Mesendoderm (in vitro differentiated cells): Measurements from ENCODE around the gene CSNK1A1.

Experiments
- DNase-seq: peaks from one replicate; pipeline ENCODE4 v3.0.0; 2013
- H2AK5ac ChIP-seq: 2 replicates; pipeline ENCODE4 v1.6.1; 2013; ENCODE audit warnings: low read length, inconsistent platforms
- H2BK120ac ChIP-seq: 2 replicates; pipeline ENCODE4 v1.6.1; 2013; ENCODE audit warnings: low read depth, mild to moderate bottlenecking, low read length, moderate library complexity, mixed read lengths
- H2BK15ac ChIP-seq: replicated peaks from 2 replicates; pipeline ENCODE4 v1.6.1; 2013; ENCODE audit warnings: low read depth, mild to moderate bottlenecking, moderate library complexity
- H2BK5ac ChIP-seq: 2 replicates; pipeline ENCODE4 v1.6.1; 2013; ENCODE audit warnings: low read length, inconsistent platforms
- H3K18ac ChIP-seq: 2 replicates; pipeline ENCODE4 v1.6.1; 2013; ENCODE audit warnings: mild to moderate bottlenecking, low read length, mixed read lengths
- H3K23ac ChIP-seq: one replicate; pipeline ENCODE4 v1.6.1; 2013; ENCODE audit warnings: low read length
- H3K27ac ChIP-seq: 2 replicates; pipeline ENCODE4 v1.5.1; 2013; ENCODE audit warnings: low read depth, mild to moderate bottlenecking, inconsistent platforms, low read length, moderate library complexity
- H3K27me3 ChIP-seq: 2 replicates; pipeline ENCODE4 v1.6.1; 2013; ENCODE audit warnings: low read length, control low read depth, mild to moderate bottlenecking, inconsistent platforms; ENCODE audit not compliant: insufficient read depth, poor library complexity
- H3K36me3 ChIP-seq: 2 replicates; pipeline ENCODE4 v1.6.1; 2013; ENCODE audit warnings: low read length, inconsistent platforms; ENCODE audit not compliant: control insufficient read depth, insufficient read depth
- H3K4ac ChIP-seq: one replicate; pipeline ENCODE4 v1.6.1; 2013; ENCODE audit warnings: low read depth, mild to moderate bottlenecking, low read length, moderate library complexity
- H3K4me1 ChIP-seq: 2 replicates; pipeline ENCODE4 v1.6.1; 2013; ENCODE audit warnings: low read depth, low read length, inconsistent platforms; ENCODE audit not compliant: control insufficient read depth
- H3K4me2 ChIP-seq: 2 replicates; pipeline ENCODE4 v1.6.1; 2013; ENCODE audit warnings: low read length
- H3K4me3 ChIP-seq: 2 replicates; pipeline ENCODE4 v1.5.1; 2013; ENCODE audit warnings: mild to moderate bottlenecking, low read length
- H3K56ac ChIP-seq: one replicate; pipeline ENCODE4 v1.6.1; 2013; ENCODE audit warnings: low read length
- H3K79me1 ChIP-seq: 2 replicates; pipeline ENCODE4 v1.6.1; 2013; ENCODE audit warnings: low read length, inconsistent platforms
- H3K79me2 ChIP-seq: 2 replicates; pipeline ENCODE4 v1.6.1; 2013; ENCODE audit warnings: mild to moderate bottlenecking, low read length; ENCODE audit not compliant: control insufficient read depth, insufficient read depth
- H3K9ac ChIP-seq: 2 replicates; pipeline ENCODE4 v1.6.1; 2013; ENCODE audit warnings: low read length, inconsistent platforms
- H4K5ac ChIP-seq: one replicate; pipeline ENCODE4 v1.6.1; 2013; ENCODE audit warnings: low read length
- H4K8ac ChIP-seq: one replicate; pipeline ENCODE4 v1.6.1; 2013; ENCODE audit warnings: low read depth, mild to moderate bottlenecking, control low read depth, low read length, moderate library complexity
- WGBS: extraction: QIAGEN DNeasy Blood & Tissue Kit; methylation state at CpG from one replicate; pipeline ENCODE4 v1.1.7; 2013; ENCODE audit warnings: low lambda C conversion rate, missing lambda C conversion rate; ENCODE audit not compliant: insufficient coverage; ENCODE audit errors: extremely low coverage; 5-methylcytosine and 5-hydroxymethylcytosine counted together

CSNK1A1 gene

GRCh38 chr5:149581192-149581861 is 30.1 kb upstream of the CSNK1A1 start, which contains the start of gene ARHGEF37:
Gene ARHGEF37 (plus strand): TSS chr5:149581498. CDS start chr5:149597770, 16,272 bp downstream.
- Histone ChIP-seq H3K27ac (no peak within 1 kb of the TSS), H3K18ac (no peak within 1 kb of the TSS), H3K23ac (peak within 1 kb of the TSS; percentile 24), H3K27me3 (peaks cover 2% of the 10 kb centered on the region), H3K79me2 (no peaks in the 10 kb centered on the region), H3K4ac (no peak within 1 kb of the TSS), H4K8ac (no peak within 1 kb of the TSS), H2BK120ac (no peak within 1 kb of the TSS), H3K4me1 (peaks cover 2% of the 10 kb centered on the region), H2BK15ac (no peak within 1 kb of the TSS), H3K9ac (peak within 1 kb of the TSS; percentile 59), H2BK5ac (no peak within 1 kb of the TSS), H3K4me3 (peak within 1 kb of the TSS; percentile 20), H2AK5ac (no peak within 1 kb of the TSS), H4K5ac (no peak within 1 kb of the TSS), H3K56ac (peak within 1 kb of the TSS; percentile 70), H3K4me2 (peak within 1 kb of the TSS; percentile 79), H3K36me3 (no peaks in the 10 kb centered on the region), H3K79me1 (no peaks in the 10 kb centered on the region)
- DNase-seq, result peak; percentile 27
- WGBS, result no CpG with 5 or more reads among the region's 56 CpGs

GRCh38 chr5:149580808-149581191 is 29.6 kb upstream of the CSNK1A1 start:
- WGBS, result no CpG with 5 or more reads among the region's 10 CpGs
- H4K8ac ChIP-seq, result no peak overlapping the region
- no peak overlapping the region for H2BK120ac ChIP-seq
- no peak overlapping the region for H3K18ac ChIP-seq
- no peak for DNase-seq
- no peak overlapping the region for H3K27ac ChIP-seq
- H3K4me1 ChIP-seq, result peaks cover 2% of the 10 kb centered on the region
- no peaks in the 10 kb centered on the region for H3K36me3 ChIP-seq
- H2BK15ac ChIP-seq, result no peak overlapping the region
- no peak overlapping the region for H2AK5ac ChIP-seq
- H3K79me1 ChIP-seq, result no peaks in the 10 kb centered on the region
- H3K9ac ChIP-seq, result peak overlapping the region; percentile 59
- peak overlapping the region; percentile 70 for H3K56ac ChIP-seq
- no peak overlapping the region for H3K23ac ChIP-seq
- no peak overlapping the region for H3K4me3 ChIP-seq
- H4K5ac ChIP-seq, result no peak overlapping the region
- H3K27me3 ChIP-seq, result peaks cover 2% of the 10 kb centered on the region
- H3K4me2 ChIP-seq, result peak overlapping the region; percentile 79
- H2BK5ac ChIP-seq, result no peak overlapping the region
- H3K79me2 ChIP-seq, result no peaks in the 10 kb centered on the region
- H3K4ac ChIP-seq, result no peak overlapping the region

DNA sequence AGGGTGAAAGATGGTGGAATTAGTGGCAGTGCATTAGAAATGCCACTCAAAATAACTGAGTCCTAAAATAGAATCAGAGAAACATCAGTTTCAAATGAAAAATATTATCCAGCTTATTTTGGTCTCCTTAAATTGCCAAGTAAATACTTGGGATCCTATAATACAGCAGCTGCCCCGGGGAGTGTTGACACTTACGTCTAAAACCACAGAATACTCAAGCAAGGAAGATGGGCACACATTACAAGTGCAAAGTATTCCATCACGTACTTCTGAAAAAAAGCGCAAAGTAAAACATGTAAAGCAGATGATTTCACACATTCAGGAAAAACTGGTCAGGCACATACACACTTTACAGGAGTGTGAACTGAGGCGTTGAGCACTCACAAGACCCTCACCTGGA is 27.7 kb upstream of the CSNK1A1 start:
- Histone ChIP-seq H2AK5ac (no peak overlapping the region), H3K36me3 (no peaks in the 10 kb centered on the region), H3K4me1 (peaks cover 2% of the 10 kb centered on the region), H3K4me2 (no peak overlapping the region), H3K9ac (no peak overlapping the region), H2BK15ac (no peak overlapping the region), H3K79me2 (no peaks in the 10 kb centered on the region), H4K5ac (no peak overlapping the region), H3K4me3 (no peak overlapping the region), H3K79me1 (no peaks in the 10 kb centered on the region), H3K27me3 (peaks cover 2% of the 10 kb centered on the region), H3K56ac (no peak overlapping the region), H2BK120ac (no peak overlapping the region), H2BK5ac (no peak overlapping the region), H3K23ac (peak overlapping the region; percentile 80), H3K27ac (no peak overlapping the region), H3K4ac (no peak overlapping the region), H4K8ac (no peak overlapping the region), H3K18ac (no peak overlapping the region)
- no peak for DNase-seq
- no CpG with 5 or more reads among the region's 5 CpGs for WGBS

DNA sequence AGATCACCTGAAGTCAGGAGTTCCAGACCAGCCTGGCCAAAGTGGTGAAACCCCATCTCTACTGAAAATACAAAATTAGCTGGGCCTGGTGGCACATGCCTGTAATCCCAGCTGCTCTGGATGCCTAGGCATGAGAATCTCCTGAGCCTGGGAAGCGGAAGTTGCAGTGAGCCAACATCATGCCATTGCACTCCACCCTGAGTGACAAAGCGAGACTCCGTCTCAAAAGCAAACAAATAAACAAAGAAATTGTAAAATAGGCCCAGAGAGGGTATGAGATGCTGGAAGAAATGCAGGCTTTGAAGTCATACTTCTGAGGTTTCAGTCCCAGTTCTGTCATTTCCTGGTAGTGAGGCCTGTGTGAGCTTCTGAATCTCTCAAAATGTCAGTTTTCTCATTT is 24.8 kb upstream of the CSNK1A1 start:
- no peak overlapping the region for H3K23ac ChIP-seq
- no peaks in the 10 kb centered on the region for H3K36me3 ChIP-seq
- H3K4me3 ChIP-seq, result no peak overlapping the region
- no peak overlapping the region for H3K4me2 ChIP-seq
- H3K27me3 ChIP-seq, result peaks cover 2% of the 10 kb centered on the region
- no peaks in the 10 kb centered on the region for H3K79me1 ChIP-seq
- H2BK5ac ChIP-seq, result no peak overlapping the region
- no peak overlapping the region for H3K4ac ChIP-seq
- no peak overlapping the region for H3K18ac ChIP-seq
- no peak overlapping the region for H4K8ac ChIP-seq
- no peak overlapping the region for H3K27ac ChIP-seq
- no peak overlapping the region for H3K56ac ChIP-seq
- no peak overlapping the region for H2BK15ac ChIP-seq
- H2AK5ac ChIP-seq, result no peak overlapping the region
- no peak for DNase-seq
- no peak overlapping the region for H4K5ac ChIP-seq
- no peaks in the 10 kb centered on the region for H3K4me1 ChIP-seq
- WGBS, result no CpG with 5 or more reads among the region's 3 CpGs
- H3K9ac ChIP-seq, result no peak overlapping the region
- H3K79me2 ChIP-seq, result no peaks in the 10 kb centered on the region
- no peak overlapping the region for H2BK120ac ChIP-seq

- Histone ChIP-seq H3K4me2 (no peak overlapping the region), H3K79me2 (no peaks in the 10 kb centered on the region), H3K4ac (no peak overlapping the region), H3K23ac (no peak overlapping the region), H4K5ac (no peak overlapping the region), H2AK5ac (no peak overlapping the region), H2BK120ac (no peak overlapping the region), H3K18ac (no peak overlapping the region), H4K8ac (no peak overlapping the region), H3K36me3 (no peaks in the 10 kb centered on the region), H3K27ac (no peak overlapping the region), H3K9ac (no peak overlapping the region), H2BK5ac (no peak overlapping the region), H3K79me1 (no peaks in the 10 kb centered on the region), H3K27me3 (no peaks in the 10 kb centered on the region), H3K56ac (no peak overlapping the region), H3K4me3 (no peak overlapping the region), H2BK15ac (no peak overlapping the region), H3K4me1 (no peaks in the 10 kb centered on the region)
- DNase-seq, result no peak
- WGBS, result no CpG with 5 or more reads among the region's 3 CpGs
Observed at GRCh38 chr5:149575131-149575530, 23.9 kb upstream of the CSNK1A1 start.
